ENCODE measurements around the gene PNPLA8.

DNA sequence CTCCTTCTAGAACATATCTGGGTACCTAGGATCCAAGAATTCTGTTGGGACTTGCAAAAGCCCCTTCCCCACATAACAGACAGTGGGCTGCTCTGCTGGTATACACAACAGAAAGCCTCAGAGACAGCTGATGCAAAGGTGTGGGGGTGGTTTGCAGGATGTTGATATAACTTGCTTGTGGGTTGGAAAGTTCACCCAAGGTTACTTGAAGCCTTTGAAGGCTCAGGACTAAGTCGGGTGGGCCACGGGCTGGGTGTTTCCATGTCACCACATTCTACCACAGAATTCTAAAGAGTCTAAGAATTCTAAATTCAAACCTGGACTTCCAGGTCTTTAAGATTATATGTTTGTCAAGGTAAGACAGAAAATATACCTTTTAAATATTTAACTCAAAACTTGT lies 62.3 kb downstream of the PNPLA8 start:
- TF ChIP-seq, protein P1, sequence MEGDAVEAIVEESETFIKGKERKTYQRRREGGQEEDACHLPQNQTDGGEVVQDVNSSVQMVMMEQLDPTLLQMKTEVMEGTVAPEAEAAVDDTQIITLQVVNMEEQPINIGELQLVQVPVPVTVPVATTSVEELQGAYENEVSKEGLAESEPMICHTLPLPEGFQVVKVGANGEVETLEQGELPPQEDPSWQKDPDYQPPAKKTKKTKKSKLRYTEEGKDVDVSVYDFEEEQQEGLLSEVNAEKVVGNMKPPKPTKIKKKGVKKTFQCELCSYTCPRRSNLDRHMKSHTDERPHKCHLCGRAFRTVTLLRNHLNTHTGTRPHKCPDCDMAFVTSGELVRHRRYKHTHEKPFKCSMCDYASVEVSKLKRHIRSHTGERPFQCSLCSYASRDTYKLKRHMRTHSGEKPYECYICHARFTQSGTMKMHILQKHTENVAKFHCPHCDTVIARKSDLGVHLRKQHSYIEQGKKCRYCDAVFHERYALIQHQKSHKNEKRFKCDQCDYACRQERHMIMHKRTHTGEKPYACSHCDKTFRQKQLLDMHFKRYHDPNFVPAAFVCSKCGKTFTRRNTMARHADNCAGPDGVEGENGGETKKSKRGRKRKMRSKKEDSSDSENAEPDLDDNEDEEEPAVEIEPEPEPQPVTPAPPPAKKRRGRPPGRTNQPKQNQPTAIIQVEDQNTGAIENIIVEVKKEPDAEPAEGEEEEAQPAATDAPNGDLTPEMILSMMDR (tag by site-specific recombination; IDR thresholded peaks at IDR 0.05) = no peak
- no peak for TF ChIP-seq ZNF791 (tag by site-specific recombination; IDR thresholded peaks at IDR 0.05)
- TF ChIP-seq YY1 (tag by site-specific recombination; IDR thresholded peaks at IDR 0.05) = no peak
- no peak for TF ChIP-seq ZSCAN5A (tag by site-specific recombination; IDR thresholded peaks at IDR 0.05)
- TF ChIP-seq, protein P2, sequence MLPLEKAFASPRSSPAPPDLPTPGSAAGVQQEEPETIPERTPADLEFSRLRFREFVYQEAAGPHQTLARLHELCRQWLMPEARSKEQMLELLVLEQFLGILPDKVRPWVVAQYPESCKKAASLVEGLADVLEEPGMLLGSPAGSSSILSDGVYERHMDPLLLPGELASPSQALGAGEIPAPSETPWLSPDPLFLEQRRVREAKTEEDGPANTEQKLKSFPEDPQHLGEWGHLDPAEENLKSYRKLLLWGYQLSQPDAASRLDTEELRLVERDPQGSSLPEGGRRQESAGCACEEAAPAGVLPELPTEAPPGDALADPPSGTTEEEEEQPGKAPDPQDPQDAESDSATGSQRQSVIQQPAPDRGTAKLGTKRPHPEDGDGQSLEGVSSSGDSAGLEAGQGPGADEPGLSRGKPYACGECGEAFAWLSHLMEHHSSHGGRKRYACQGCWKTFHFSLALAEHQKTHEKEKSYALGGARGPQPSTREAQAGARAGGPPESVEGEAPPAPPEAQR (tag by site-specific recombination; IDR thresholded peaks at IDR 0.05) = no peak
- TF ChIP-seq ZFP69B (tag by site-specific recombination; IDR thresholded peaks at IDR 0.05) = no peak
- TF ChIP-seq ZNF132 (tag by site-specific recombination; IDR thresholded peaks at IDR 0.05; ENCODE audit: borderline replicate concordance) = no peak
- no peak for TF ChIP-seq YY2 (tag by site-specific recombination; IDR thresholded peaks at IDR 0.05)

Data from HEK293 (cell line).